H9 (cell line): ENCODE measurements around the gene TRIB2. TPM values are rescaled to one million over a fixed set of nuclear protein-coding genes. Genes with fewer than 3 reads are reported as not detected.

Experiments used
- DNase-seq: peaks from one replicate; pipeline ENCODE4 v3.0.0-alpha.2; 2017
- H2AFZ ChIP-seq: one replicate; pipeline ENCODE4 v1.6.1; 2013; ENCODE audit warnings: mild to moderate bottlenecking, low read length, control low read depth, moderate library complexity
- H2AK5ac ChIP-seq: 2 replicates; pipeline ENCODE4 v1.6.1; 2013; ENCODE audit warnings: low read length, control low read depth, mixed read lengths; ENCODE audit not compliant: insufficient read length
- H2BK120ac ChIP-seq: one replicate; pipeline ENCODE4 v1.6.1; 2013; ENCODE audit warnings: low read depth, mild to moderate bottlenecking, low read length, control low read depth, inconsistent platforms; ENCODE audit not compliant: poor library complexity, severe bottlenecking
- H2BK12ac ChIP-seq: 2 replicates; pipeline ENCODE4 v1.6.1; 2013; ENCODE audit warnings: low read length, control low read depth, mixed read lengths, low read depth; ENCODE audit not compliant: insufficient read length
- H2BK15ac ChIP-seq: 2 replicates; pipeline ENCODE4 v1.6.1; 2013; ENCODE audit warnings: low read depth, low read length, control low read depth
- H2BK20ac ChIP-seq: one replicate; pipeline ENCODE4 v1.6.1; 2013; ENCODE audit warnings: low read depth, mild to moderate bottlenecking, low read length, control low read depth, inconsistent platforms; ENCODE audit not compliant: poor library complexity, severe bottlenecking
- H2BK5ac ChIP-seq: 2 replicates; pipeline ENCODE4 v1.6.1; 2013; ENCODE audit warnings: low read length, control low read depth, mixed read lengths; ENCODE audit not compliant: insufficient read length
- H3K14ac ChIP-seq: 2 replicates; pipeline ENCODE4 v1.6.1; 2013; ENCODE audit warnings: low read length, control low read depth; ENCODE audit not compliant: insufficient read depth
- H3K18ac ChIP-seq: 2 replicates; pipeline ENCODE4 v1.6.1; 2013; ENCODE audit warnings: low read depth, mild to moderate bottlenecking, mixed read lengths, low read length, control low read depth; ENCODE audit not compliant: insufficient read length
- H3K23ac ChIP-seq: 2 replicates; pipeline ENCODE4 v1.6.1; 2013; ENCODE audit warnings: low read length, control low read depth, mixed read lengths, low read depth; ENCODE audit not compliant: insufficient read length
- H3K23me2 ChIP-seq: 2 replicates; pipeline ENCODE4 v1.6.1; 2013; ENCODE audit warnings: low read depth, mild to moderate bottlenecking, mixed read lengths, low read length, control low read depth; ENCODE audit not compliant: insufficient read length, poor library complexity, severe bottlenecking
- H3K27ac ChIP-seq: 2 replicates; pipeline ENCODE4 v1.5.1; 2013; ENCODE audit warnings: low read length, control low read depth, mixed read lengths, low read depth; ENCODE audit not compliant: insufficient read length
- H3K27me3 ChIP-seq: 2 replicates; pipeline ENCODE4 v1.6.1; 2013; ENCODE audit warnings: low read length, control low read depth, inconsistent platforms; ENCODE audit not compliant: insufficient read depth
- H3K4ac ChIP-seq: 2 replicates; pipeline ENCODE4 v1.6.1; 2013; ENCODE audit warnings: low read depth, mild to moderate bottlenecking, control low read depth, inconsistent platforms, low read length, moderate library complexity
- H3K4me1 ChIP-seq: 2 replicates; pipeline ENCODE4 v1.6.1; 2013; ENCODE audit warnings: low read length, control low read depth, inconsistent platforms; ENCODE audit not compliant: insufficient read depth
- H3K4me2 ChIP-seq: 2 replicates; pipeline ENCODE4 v1.6.1; 2013; ENCODE audit warnings: low read length, control low read depth, mixed read lengths; ENCODE audit not compliant: insufficient read length, insufficient read depth
- H3K56ac ChIP-seq: 2 replicates; pipeline ENCODE4 v1.6.1; 2013; ENCODE audit warnings: low read depth, mild to moderate bottlenecking, mixed read lengths, low read length, control low read depth; ENCODE audit not compliant: insufficient read length
- H3K79me1 ChIP-seq: 2 replicates; pipeline ENCODE4 v1.6.1; 2013; ENCODE audit warnings: low read depth, mild to moderate bottlenecking, moderate library complexity, low read length, control low read depth, inconsistent platforms; ENCODE audit not compliant: insufficient read depth, poor library complexity, severe bottlenecking
- H3K79me2 ChIP-seq: 2 replicates; pipeline ENCODE4 v1.6.1; 2013; ENCODE audit warnings: low read length, control low read depth, inconsistent platforms; ENCODE audit not compliant: insufficient read depth
- H3K9ac ChIP-seq: 2 replicates; pipeline ENCODE4 v1.6.1; 2013; ENCODE audit warnings: low read length, control low read depth, mixed read lengths; ENCODE audit not compliant: insufficient read length; ENCODE audit errors: extremely low read depth
- H3K9me3 ChIP-seq: one replicate; pipeline ENCODE4 v1.6.1; 2013; ENCODE audit warnings: low read depth, low read length, inconsistent platforms; ENCODE audit not compliant: control insufficient read depth
- H3T11ph ChIP-seq: one replicate; pipeline ENCODE4 v1.6.1; 2013; ENCODE audit warnings: mild to moderate bottlenecking, low read length, control low read depth, inconsistent platforms
- H4K20me1 ChIP-seq: one replicate; pipeline ENCODE4 v1.6.1; 2013; ENCODE audit not compliant: control insufficient read depth, insufficient read length, insufficient read depth
- H4K5ac ChIP-seq: 2 replicates; pipeline ENCODE4 v1.6.1; 2013; ENCODE audit warnings: low read depth, mild to moderate bottlenecking, mixed read lengths, low read length, control low read depth; ENCODE audit not compliant: insufficient read length
- H4K8ac ChIP-seq: replicated peaks from 2 replicates; pipeline ENCODE4 v1.6.1; 2013; ENCODE audit warnings: low read length, control low read depth, mixed read lengths, low read depth; ENCODE audit not compliant: insufficient read length
- H4K91ac ChIP-seq: 2 replicates; pipeline ENCODE4 v1.6.1; 2013; ENCODE audit warnings: low read depth, mild to moderate bottlenecking, moderate library complexity, mixed read lengths, low read length, control low read depth; ENCODE audit not compliant: insufficient read length
- H3K27ac Mint-ChIP-seq, 3 experiments: 2 replicates in 2 of 3; 3 replicates in 1 of 3; pipeline ENCODE4 v1.8.0; 2020 to 2021; ENCODE audit warnings: mixed read lengths in 3 of 3, mild to moderate bottlenecking in 1 of 3, moderate library complexity in 1 of 3
- H3K27me3 Mint-ChIP-seq: 2 replicates; pipeline ENCODE4 v1.8.0; 2021; ENCODE audit warnings: low read depth, mild to moderate bottlenecking, moderate library complexity, mixed read lengths
- H3K36me3 Mint-ChIP-seq, 3 experiments: 2 replicates in 2 of 3; 3 replicates in 1 of 3; pipeline ENCODE4 v1.8.0; 2020 to 2021; ENCODE audit warnings: low read depth in 3 of 3, mixed read lengths in 3 of 3; ENCODE audit not compliant: insufficient read depth in 1 of 3
- H3K4me1 Mint-ChIP-seq, 2 experiments: 2 replicates each; pipeline ENCODE4 v1.8.0; 2020; ENCODE audit warnings: mixed read lengths in 2 of 2
- H3K4me3 Mint-ChIP-seq, 2 experiments: 2 replicates in 1 of 2; 3 replicates in 1 of 2; pipeline ENCODE4 v1.8.0; 2020 to 2021; ENCODE audit warnings: mild to moderate bottlenecking in 2 of 2, mixed read lengths in 2 of 2, moderate library complexity in 1 of 2
- H3K9me3 Mint-ChIP-seq, 2 experiments: 2 replicates in 1 of 2; 3 replicates in 1 of 2; pipeline ENCODE4 v1.8.0; 2020; ENCODE audit warnings: mild to moderate bottlenecking in 2 of 2, mixed read lengths in 2 of 2, moderate library complexity in 1 of 2
- CTCF ChIP-seq: fragments of 200-600 bp; sonication (generic); conservative IDR thresholded peaks from 3 replicates; pipeline ENCODE4 v1.8.0; 2021; ENCODE audit warnings: antibody characterized with exemption, mild to moderate bottlenecking
- WGBS: extraction: QIAGEN DNeasy Blood & Tissue Kit; methylation state at CpG from one replicate; pipeline ENCODE4 v1.1.7; 2013; ENCODE audit warnings: missing lambda C conversion rate, low lambda C conversion rate, mixed read lengths; ENCODE audit not compliant: insufficient read length; ENCODE audit errors: extremely low coverage; 5-methylcytosine and 5-hydroxymethylcytosine counted together
- total RNA-seq: library from RNA; stranded (reverse); gene quantifications from 2 replicates; pipeline ENCODE4 v1.2.1, GENCODE V29; 2021

TRIB2 gene
- total RNA-seq, 1 experiment from 2014 or later, result 41.9 TPM

DNA sequence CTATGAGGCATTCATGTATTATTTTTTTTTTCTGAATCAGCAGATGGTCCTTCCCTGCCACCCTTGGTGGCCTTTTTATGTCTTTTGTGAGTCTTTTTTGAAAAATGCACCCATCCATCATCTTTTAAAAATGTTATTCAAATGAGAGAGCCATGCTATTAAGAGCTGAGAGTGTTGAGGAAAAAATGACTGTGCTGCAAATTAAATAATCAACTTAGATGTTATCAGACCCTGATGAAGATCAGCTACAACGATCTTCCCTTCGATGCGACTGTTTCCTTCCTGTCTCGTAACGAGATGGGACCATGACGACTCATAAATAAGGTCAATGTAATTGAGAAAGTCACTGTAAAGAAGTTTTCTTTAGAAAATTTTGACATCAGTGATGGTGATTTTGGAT lies 44.4 kb downstream of the TRIB2 start:
- Mint-ChIP-seq H3K36me3 (no peaks in the 10 kb centered on the region), H3K4me1 (peaks cover 14 to 15% of the 10 kb centered on the region in 2 experiments), H3K27ac (no peak overlapping the region), H3K9me3 (peaks cover 0 to 4% of the 10 kb centered on the region in 2 experiments; a peak in 2 of 5 replicates), H3K4me3 (no peak overlapping the region), H3K27me3 (peaks cover 9% of the 10 kb centered on the region; the same call in 1 of the 2 replicates)
- no peak overlapping the region for H2BK12ac ChIP-seq
- H2BK15ac ChIP-seq, result no peak overlapping the region
- no CpG with 5 or more reads among the region's 6 CpGs for WGBS
- H4K20me1 ChIP-seq, result no peaks in the 10 kb centered on the region
- no peak overlapping the region for H3T11ph ChIP-seq
- no peaks in the 10 kb centered on the region; the same call in 1 of the 2 replicates for H3K4me1 ChIP-seq
- H3K79me1 ChIP-seq, result no peaks in the 10 kb centered on the region
- H4K5ac ChIP-seq, result no peak overlapping the region
- H3K9ac ChIP-seq, result no peak overlapping the region
- no peak overlapping the region for H3K27ac ChIP-seq
- H2BK5ac ChIP-seq, result no peak overlapping the region
- H2BK120ac ChIP-seq, result no peak overlapping the region
- no peak overlapping the region for H3K4ac ChIP-seq
- no peak overlapping the region for H4K8ac ChIP-seq
- no peak overlapping the region for H3K56ac ChIP-seq
- no peaks in the 10 kb centered on the region for H3K9me3 ChIP-seq
- H3K79me2 ChIP-seq, result no peaks in the 10 kb centered on the region
- no peak overlapping the region for H3K14ac ChIP-seq
- H3K4me2 ChIP-seq, result no peak overlapping the region
- H3K27me3 ChIP-seq, result no peaks in the 10 kb centered on the region
- no peak overlapping the region for H2AFZ ChIP-seq
- no peak overlapping the region for H2BK20ac ChIP-seq
- no peak for TF ChIP-seq CTCF
- H3K18ac ChIP-seq, result no peak overlapping the region
- H3K23me2 ChIP-seq, result no peaks in the 10 kb centered on the region
- DNase-seq, result no peak
- H2AK5ac ChIP-seq, result no peak overlapping the region
- no peak overlapping the region for H3K23ac ChIP-seq
- no peak overlapping the region for H4K91ac ChIP-seq
